Activated effector memory CD4-positive, alpha-beta T cell treated with Interleukin-2 at 50 U/mL for 16 hours (primary cell): ENCODE results near the gene ENDOU.

Source experiments
- DNase-seq: peaks from one replicate; pipeline ENCODE4 v3.0.0-alpha.2; 2020

The ENDOU gene

DNA sequence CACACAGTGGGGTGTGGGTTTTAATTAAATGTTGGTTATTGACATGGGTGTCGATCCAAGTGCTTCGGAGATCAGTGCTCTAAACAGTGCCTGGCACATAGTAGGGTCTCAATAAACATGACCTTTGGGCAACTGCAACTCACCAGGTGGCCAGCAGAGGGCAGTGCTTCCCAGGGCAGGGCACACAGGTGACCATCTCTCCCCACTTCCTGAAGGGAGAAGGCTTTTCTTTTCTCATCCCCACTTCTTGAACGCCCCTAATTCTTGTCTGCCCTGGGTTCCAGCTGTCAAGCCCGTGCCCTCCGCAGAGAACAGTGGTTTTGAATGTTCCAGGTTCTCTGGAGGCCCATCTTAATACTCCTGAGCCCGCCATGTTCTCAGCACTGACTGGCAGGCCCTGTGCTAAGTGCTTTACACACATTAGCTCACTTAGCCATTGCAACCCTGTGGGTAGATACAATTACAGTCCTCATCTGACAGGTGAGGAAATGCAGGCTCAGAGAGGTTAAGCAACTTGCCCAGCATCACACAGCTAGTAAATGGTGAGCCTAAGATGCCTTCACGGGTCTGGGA lies 17.0 kb upstream of the ENDOU start:
- DNase-seq: peak; percentile 55

DNA sequence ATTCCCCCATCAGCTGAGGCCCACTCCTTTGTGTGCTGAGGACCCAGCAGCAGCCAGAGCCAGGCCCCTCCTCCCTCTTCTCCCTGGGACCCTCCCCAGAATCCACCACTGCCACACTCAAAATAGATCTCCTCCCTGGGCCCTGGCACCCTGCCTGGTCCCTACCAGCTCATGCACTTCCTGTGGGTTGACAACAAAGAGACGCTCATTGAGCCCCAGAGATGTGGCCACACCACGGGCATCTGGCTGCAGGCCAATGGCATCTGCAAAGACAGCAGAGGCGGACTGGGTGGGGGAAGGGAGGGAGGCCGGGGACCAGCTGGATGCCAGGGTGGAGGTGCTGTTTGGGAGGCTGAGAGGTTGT lies 16.0 kb upstream of the ENDOU start:
- peak; percentile 76 for DNase-seq

GRCh38 chr12:47740606-47741339 lies 15.5 kb upstream of the ENDOU start:
- no peak for DNase-seq

DNA sequence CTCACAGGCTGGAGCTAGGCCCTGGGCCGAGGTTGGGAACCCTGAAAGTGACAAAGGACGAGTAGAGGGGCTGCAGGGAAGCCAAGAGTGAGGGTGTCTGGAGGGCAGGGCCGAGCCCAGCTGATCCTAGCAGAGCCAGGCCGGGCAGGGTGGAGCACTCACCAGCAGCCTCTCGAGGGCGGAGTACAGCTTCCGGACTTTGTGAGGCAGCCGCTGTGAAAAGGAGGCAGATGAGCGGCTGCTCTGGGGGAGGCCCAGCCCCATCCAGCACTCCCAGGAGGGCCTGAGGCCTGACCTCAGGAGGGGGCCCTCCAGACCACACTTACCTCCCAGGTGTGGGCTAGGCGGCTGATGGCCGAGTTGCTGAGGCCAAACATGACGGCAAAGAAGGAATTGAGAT lies 14.7 kb upstream of the ENDOU start:
- DNase-seq: no peak

- no peak for DNase-seq
Observed at GRCh38 chr12:47739297-47739696, 14.0 kb upstream of the ENDOU start.

- DNase-seq: no peak
Observed at GRCh38 chr12:47737936-47738594, 12.8 kb upstream of the ENDOU start.

- DNase-seq: no peak
Observed at GRCh38 chr12:47736877-47737676, 11.8 kb upstream of the ENDOU start.

DNA sequence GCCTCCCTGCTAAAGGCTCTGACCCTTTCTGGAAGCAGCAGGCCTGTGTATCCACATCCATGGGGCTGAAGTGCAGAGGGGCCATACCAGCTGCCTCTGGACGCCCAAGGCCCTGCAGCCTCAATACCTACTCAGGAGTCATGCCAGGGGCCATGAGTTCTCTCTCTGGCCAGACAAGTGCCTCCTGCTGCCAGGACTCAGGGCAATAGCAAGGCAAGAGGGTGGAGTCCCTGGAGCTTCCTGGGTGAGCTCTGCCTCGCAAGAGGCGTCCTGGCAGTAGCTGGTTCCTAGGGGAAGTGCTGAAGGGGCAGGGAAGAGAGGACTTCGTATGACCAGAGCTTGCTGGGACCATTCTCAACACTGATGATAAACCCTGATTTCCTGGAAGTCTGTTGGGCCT lies 10.9 kb upstream of the ENDOU start:
- DNase-seq: no peak

DNA sequence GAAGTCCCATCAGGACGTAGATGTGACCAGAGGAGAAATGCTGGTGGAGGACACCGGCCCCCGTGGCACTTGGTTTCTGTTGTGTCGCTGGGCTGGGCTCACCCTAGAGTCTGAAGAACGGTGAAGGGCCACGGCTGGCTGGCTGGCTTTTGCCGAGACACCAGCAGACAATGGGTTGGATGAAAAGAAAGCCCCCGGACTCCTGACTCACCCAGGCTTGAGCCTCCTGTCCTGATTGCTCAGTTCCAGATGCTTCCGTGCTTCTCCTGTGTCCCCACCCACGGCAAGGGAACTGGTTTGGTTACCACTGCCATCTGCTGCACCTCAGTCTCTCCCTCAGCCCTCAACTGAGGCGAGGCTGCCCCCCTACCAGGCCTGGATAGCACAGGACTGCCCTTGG lies 10.4 kb upstream of the ENDOU start:
- DNase-seq: no peak

- DNase-seq: no peak
Observed at GRCh38 chr12:47734725-47735480, 9.6 kb upstream of the ENDOU start.

- DNase-seq: no peak
Observed at GRCh38 chr12:47733142-47733541, 7.9 kb upstream of the ENDOU start.

- no peak for DNase-seq
Observed at GRCh38 chr12:47732504-47732903, 7.2 kb upstream of the ENDOU start.

DNA sequence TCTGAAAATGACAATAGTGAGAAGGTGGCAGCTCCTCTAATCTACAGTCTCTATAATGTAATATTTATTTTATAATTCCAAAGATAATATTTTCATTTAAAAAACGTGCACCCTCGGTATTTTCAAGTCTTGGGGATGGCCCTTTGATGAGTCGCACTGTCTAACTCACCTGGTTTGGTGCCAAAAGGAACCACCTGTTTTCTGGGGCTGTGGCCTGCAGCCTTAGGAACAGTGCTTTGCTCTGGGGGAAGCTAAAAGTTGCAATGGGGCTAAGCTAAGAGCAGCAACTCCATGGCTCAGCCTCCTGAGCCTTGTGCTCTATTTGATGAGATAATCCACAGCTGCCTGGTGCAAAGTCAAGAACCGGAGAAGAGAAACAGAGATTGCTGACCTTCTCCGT lies 6.4 kb upstream of the ENDOU start:
- no peak for DNase-seq

- DNase-seq: no peak
Observed at GRCh38 chr12:47730341-47730744, 5.1 kb upstream of the ENDOU start.

DNA sequence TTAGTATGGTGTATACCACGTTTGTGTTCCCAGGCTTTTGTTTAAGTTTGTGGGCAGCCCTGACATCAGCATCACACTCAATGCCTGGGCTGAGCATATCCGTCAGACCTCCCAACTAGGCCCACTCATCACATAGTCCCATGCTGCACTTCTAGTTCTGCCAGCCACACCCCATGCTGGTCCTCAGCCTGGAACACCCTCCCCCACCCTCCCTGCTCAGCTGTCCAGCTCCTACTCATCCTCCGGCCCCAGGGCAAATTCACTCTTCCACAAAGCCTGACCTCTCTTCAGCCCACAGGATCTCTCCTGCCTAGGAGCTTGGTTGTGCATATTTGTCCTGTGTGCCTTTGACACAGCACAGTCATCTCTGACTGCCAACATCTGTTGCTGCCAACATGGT lies 3.9 kb upstream of the ENDOU start:
- no peak for DNase-seq

DNA sequence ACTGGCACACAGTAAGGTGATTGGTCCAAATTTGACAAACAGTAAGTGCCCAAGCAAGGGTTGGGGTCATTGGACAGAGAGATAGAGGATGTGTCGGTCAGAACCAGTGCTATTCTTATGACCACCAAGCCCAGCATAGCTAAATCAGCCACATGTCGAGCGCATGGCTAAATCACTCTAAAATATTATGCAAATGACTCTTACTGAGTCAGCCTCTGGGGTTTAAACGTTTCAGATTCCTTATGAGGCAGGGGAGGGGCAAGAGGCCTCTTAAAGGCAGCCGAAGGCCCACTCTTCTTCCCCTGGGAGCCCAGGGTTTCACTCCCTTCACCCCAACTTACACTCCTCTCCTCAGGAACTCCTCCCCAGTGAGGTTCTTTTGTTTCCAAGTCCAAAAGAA lies 603 bp upstream of the ENDOU start:
- no peak for DNase-seq

- no peak for DNase-seq
Observed at GRCh38 chr12:47722941-47723631, 2.2 kb downstream of the ENDOU start.

DNA sequence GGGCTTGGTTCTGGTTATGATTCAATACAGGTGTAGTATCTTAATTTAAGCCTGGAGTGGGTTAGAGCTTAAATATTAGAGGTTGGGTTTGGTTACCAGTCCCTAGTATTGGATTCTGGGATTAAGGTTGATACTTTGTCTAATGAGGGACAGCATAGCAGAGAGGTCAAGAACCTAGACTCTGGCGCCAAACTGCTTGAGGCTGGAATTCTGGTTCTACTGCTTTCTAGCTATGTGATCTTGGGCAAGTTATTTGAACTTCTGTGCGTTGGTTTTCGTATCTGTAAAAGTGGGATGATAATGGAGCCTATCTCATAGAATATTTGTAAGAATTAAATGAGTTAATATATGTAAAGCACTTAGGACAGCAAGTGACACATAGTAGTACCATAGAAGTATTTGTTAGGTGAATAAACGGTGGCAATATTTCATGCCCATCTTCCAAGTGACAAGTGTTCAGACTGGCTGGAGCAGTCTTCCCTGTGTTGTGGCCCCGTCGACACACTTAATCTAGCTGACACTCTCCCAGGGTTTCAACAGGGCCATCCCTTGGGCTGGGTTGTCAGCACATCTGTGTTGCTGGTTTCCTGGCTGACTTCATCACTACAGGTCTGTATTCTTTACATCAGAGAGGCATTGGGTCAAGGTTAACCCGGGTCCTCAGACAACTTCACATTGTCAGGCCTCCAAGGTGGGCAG lies 3.0 kb downstream of the ENDOU start:
- DNase-seq: no peak

DNA sequence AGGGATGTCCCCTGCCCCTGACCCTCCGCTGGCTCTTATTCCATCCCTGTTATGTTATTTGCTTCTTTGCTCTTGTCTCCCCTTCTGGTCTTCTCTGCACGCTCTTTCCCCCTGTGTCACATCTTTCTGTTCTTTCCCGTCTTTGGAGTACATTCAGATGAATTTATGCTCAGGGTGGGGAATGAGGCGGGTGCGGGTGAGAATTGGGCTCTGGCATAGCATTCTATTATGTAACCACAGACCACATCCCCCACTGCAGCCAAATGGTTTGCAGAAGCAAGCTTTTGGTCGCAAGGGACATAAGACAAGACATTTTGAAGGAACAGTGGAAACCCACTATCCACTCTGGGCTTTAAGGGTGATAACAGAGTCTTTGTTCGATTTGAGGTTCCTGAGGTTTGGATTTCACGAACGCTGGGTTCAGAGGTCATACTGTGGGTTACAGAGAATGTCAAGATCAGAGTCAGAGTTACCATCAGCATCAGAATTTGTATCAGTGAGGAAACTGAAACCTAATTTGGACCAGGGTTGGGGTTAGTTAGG lies 3.8 kb downstream of the ENDOU start:
- no peak for DNase-seq

DNA sequence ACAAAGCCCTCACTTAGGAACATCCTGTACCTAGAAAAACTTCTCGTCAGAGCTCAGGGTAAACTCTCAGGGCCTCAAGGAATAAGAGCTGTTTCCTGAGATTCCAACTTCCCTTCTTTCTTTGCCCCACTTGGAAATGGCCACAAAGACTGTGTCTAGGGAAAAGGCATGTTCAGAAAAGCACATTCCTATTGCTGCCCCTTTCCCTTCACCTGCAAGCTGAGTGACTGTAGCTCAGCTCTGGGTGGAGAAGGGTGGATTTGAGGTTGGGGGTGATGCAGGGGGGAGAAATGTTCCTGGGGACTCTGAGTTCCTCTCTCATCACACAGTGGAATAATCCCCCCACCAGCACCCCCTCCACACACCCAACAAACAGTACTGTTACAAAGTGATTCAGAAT lies 6.8 kb downstream of the ENDOU start:
- no peak for DNase-seq

- DNase-seq: no peak
Observed at GRCh38 chr12:47717443-47718193, 7.7 kb downstream of the ENDOU start.
